GM23338 (cell line): ENCODE results near the gene HOXD9. TPM values are rescaled to one million over a fixed set of nuclear protein-coding genes. Genes with fewer than 3 reads are reported as not detected.
A peak's percentile ranks its signal among the peaks of the same experiment; 100 is the strongest.

Experiments used
- ATAC-seq: fragments of 200-7000 bp; cut with Tn5 transposase; 3 replicates; pipeline ENCODE4 v1.9.1; 2020
- DNase-seq: peaks from one replicate; pipeline ENCODE4 v3.0.0-alpha.2; 2015; ENCODE audit warnings: low spot score
- H2AFZ ChIP-seq: fragments of 200-600 bp; sonication (generic); 2 replicates; pipeline ENCODE4 v1.8.0; 2016; ENCODE audit warnings: antibody characterized with exemption, mild to moderate bottlenecking, moderate library complexity
- H3F3A ChIP-seq: fragments of 200-600 bp; sonication (generic); replicated peaks from 2 replicates; pipeline ENCODE4 v1.8.0; 2017; ENCODE audit warnings: antibody characterized with exemption, mixed run types, low read depth
- H3K27ac ChIP-seq: fragments of 200-600 bp; sonication (generic); 2 replicates; pipeline ENCODE4 v1.6.1; 2016; ENCODE audit warnings: low read depth
- H3K27me3 ChIP-seq: fragments of 200-600 bp; sonication (generic); 2 replicates; pipeline ENCODE4 v1.8.0; 2016; ENCODE audit warnings: mild to moderate bottlenecking, mixed run types, moderate library complexity; ENCODE audit not compliant: insufficient read depth
- H3K36me3 ChIP-seq: fragments of 200-600 bp; sonication (generic); 2 replicates; pipeline ENCODE4 v1.8.0; 2016; ENCODE audit warnings: mild to moderate bottlenecking; ENCODE audit not compliant: insufficient read depth
- H3K4me1 ChIP-seq: fragments of 200-600 bp; sonication (generic); 2 replicates; pipeline ENCODE4 v1.8.0; 2016; ENCODE audit warnings: mild to moderate bottlenecking, moderate library complexity; ENCODE audit not compliant: insufficient read depth
- H3K4me2 ChIP-seq: fragments of 200-600 bp; sonication (generic); 2 replicates; pipeline ENCODE4 v1.7.1; 2017; ENCODE audit warnings: mixed run types
- H3K4me3 ChIP-seq: fragments of 200-600 bp; sonication (generic); 2 replicates; pipeline ENCODE4 v1.6.1; 2016; ENCODE audit warnings: mixed run types
- H3K79me2 ChIP-seq: fragments of 200-600 bp; sonication (generic); replicated peaks from 2 replicates; pipeline ENCODE4 v1.8.0; 2017; ENCODE audit warnings: mild to moderate bottlenecking; ENCODE audit not compliant: insufficient read depth
- H3K9me2 ChIP-seq: fragments of 200-600 bp; sonication (generic); 2 replicates; pipeline ENCODE4 v1.8.0; 2017; ENCODE audit not compliant: insufficient read depth
- H4K20me1 ChIP-seq: fragments of 200-600 bp; sonication (generic); replicated peaks from 2 replicates; pipeline ENCODE4 v1.8.0; 2017; ENCODE audit warnings: mild to moderate bottlenecking; ENCODE audit not compliant: insufficient read depth
- H3K27ac Mint-ChIP-seq: 2 replicates; pipeline ENCODE4 v1.8.0; 2020; ENCODE audit warnings: inconsistent platforms, mild to moderate bottlenecking, moderate library complexity, mixed read lengths
- H3K27me3 Mint-ChIP-seq: 3 replicates; pipeline ENCODE4 v1.8.0; 2022; ENCODE audit warnings: low read depth, mild to moderate bottlenecking, moderate library complexity, mixed read lengths, inconsistent platforms; ENCODE audit not compliant: insufficient read depth, poor library complexity
- H3K36me3 Mint-ChIP-seq: 3 replicates; pipeline ENCODE4 v1.8.0; 2021; ENCODE audit warnings: low read depth, mild to moderate bottlenecking, inconsistent platforms, moderate library complexity, mixed read lengths
- H3K4me1 Mint-ChIP-seq: 3 replicates; pipeline ENCODE4 v1.8.0; 2020; ENCODE audit warnings: mild to moderate bottlenecking, inconsistent platforms, mixed read lengths
- H3K4me3 Mint-ChIP-seq: 3 replicates; pipeline ENCODE4 v1.8.0; 2021; ENCODE audit warnings: moderate library complexity, mild to moderate bottlenecking, inconsistent platforms, mixed read lengths
- H3K9me3 Mint-ChIP-seq: 3 replicates; pipeline ENCODE4 v1.8.0; 2020; ENCODE audit warnings: moderate library complexity, mild to moderate bottlenecking, inconsistent platforms, mixed read lengths
- CREB1 ChIP-seq: fragments of 250-450 bp; sonication (Bioruptor Pico); IDR thresholded peaks from 2 replicates; pipeline ENCODE4 v1.5.0; 2020; ENCODE audit warnings: low read depth, mild to moderate bottlenecking, moderate library complexity
- EZH2 ChIP-seq: fragments of 200-600 bp; sonication (generic); IDR thresholded peaks from one replicate; pipeline ENCODE4 v1.8.0; 2017; ENCODE audit warnings: antibody characterized with exemption, mild to moderate bottlenecking, low read depth; ENCODE audit not compliant: unreplicated experiment
- EZH2phosphoT487 ChIP-seq: fragments of 200-600 bp; sonication (generic); IDR thresholded peaks from one replicate; pipeline ENCODE4 v1.8.1; 2018; ENCODE audit warnings: antibody characterized with exemption; ENCODE audit not compliant: unreplicated experiment
- JUNB ChIP-seq: IDR thresholded peaks from one replicate; pipeline ENCODE4 v1.6.1; 2016; ENCODE audit warnings: antibody characterized with exemption; ENCODE audit not compliant: unreplicated experiment
- NANOG ChIP-seq: IDR thresholded peaks from 2 replicates; pipeline ENCODE4 v1.6.1; 2016; ENCODE audit warnings: antibody characterized with exemption, borderline replicate concordance
- POLR2AphosphoS5 ChIP-seq: IDR thresholded peaks from 2 replicates; pipeline ENCODE4 v1.6.1; 2016; ENCODE audit warnings: antibody characterized with exemption, low read depth
- STAT1 ChIP-seq: IDR thresholded peaks from one replicate; pipeline ENCODE4 v1.6.1; 2016; ENCODE audit warnings: antibody characterized with exemption; ENCODE audit not compliant: unreplicated experiment
- ZNF114 ChIP-seq: fragments of 250-450 bp; sonication (Bioruptor Pico); IDR thresholded peaks from 2 replicates; pipeline ENCODE4 v1.5.0; 2020; ENCODE audit warnings: mild to moderate bottlenecking, moderate library complexity
- ZNF331 ChIP-seq: fragments of 250-450 bp; sonication (Bioruptor Pico); IDR thresholded peaks from 2 replicates; pipeline ENCODE4 v1.5.0; 2020; ENCODE audit warnings: low read depth, mild to moderate bottlenecking, moderate library complexity
- polyA plus RNA-seq: library from polyadenylated mRNA; unstranded; fragments of >200 nt; fragmentation: Nextera tagmentation; extraction: Ambion mirVana; gene quantifications from 2 replicates; pipeline ENCODE4 v1.2.1, GENCODE V29; 2016
- total RNA-seq: library from RNA; depleted of rRNA; stranded (reverse); fragments of >200 nt; shearing (Covaris generic); gene quantifications from 2 replicates; pipeline ENCODE4 v1.2.3, GENCODE V29; 2014
- TF ChIP-seq, protein P1 (sequence below): fragments of 250-450 bp; sonication (Bioruptor Pico); IDR thresholded peaks from 2 replicates; pipeline ENCODE4 v1.5.0; 2020; ENCODE audit warnings: mild to moderate bottlenecking, moderate library complexity
- TF ChIP-seq, protein P2 (sequence below): IDR thresholded peaks from 2 replicates; pipeline ENCODE4 v1.6.1; 2016; ENCODE audit warnings: antibody characterized with exemption

The HOXD9 gene
- total and polyA plus RNA-seq, 2 experiments from 2014 or later: not detected

- H3K79me2 ChIP-seq: no peaks in the 10 kb centered on the region
Measured at GRCh38 chr2:176114930-176115625, 7.4 kb upstream of the HOXD9 start.

GRCh38 chr2:176115883-176116813 lies 6.4 kb upstream of the HOXD9 start, which contains the start of gene HOXD10:
Gene HOXD10, plus strand, starts transcription at chr2:176116778. Its CDS starts 56 bp downstream, at chr2:176116834.
- Histone ChIP-seq H3K36me3 (no peaks in the 10 kb centered on the region), H3K4me3 (peak within 1 kb of the TSS; percentile 45), H3K4me2 (peak within 1 kb of the TSS; percentile 73), H4K20me1 (peaks cover 27% of the 10 kb centered on the region), H3K9me2 (no peaks in the 10 kb centered on the region), H3K27ac (no peak within 1 kb of the TSS), H3K27me3 (peaks cover 100% of the 10 kb centered on the region), H3K79me2 (no peaks in the 10 kb centered on the region), H3F3A (peaks cover 50% of the 10 kb centered on the region), H3K4me1 (peaks cover 43% of the 10 kb centered on the region), H2AFZ (no peak within 1 kb of the TSS)
- Mint-ChIP-seq H3K36me3 (peaks cover 8% of the 10 kb centered on the region; the same call in 2 of the 3 replicates), H3K9me3 (peaks cover 14% of the 10 kb centered on the region), H3K4me3 (peak within 1 kb of the TSS; percentile 61), H3K27me3 (peaks cover 100% of the 10 kb centered on the region), H3K27ac (no peak within 1 kb of the TSS), H3K4me1 (peaks cover 13% of the 10 kb centered on the region)
- DNase-seq (peak; percentile 92), ATAC-seq (peak; percentile 73)
- no peak for TF ChIP-seq POLR2AphosphoS5
- TF ChIP-seq EZH2: peak; percentile 84
- TF ChIP-seq NANOG: no peak
- peak; percentile 60 for TF ChIP-seq EZH2phosphoT487
- no peak for TF ChIP-seq ZNF114 (CRISPR knock-in tag)
- peak; percentile 37; the same call in 1 of the 2 replicates for TF ChIP-seq CREB1 (CRISPR knock-in tag)
- TF ChIP-seq ZNF331 (CRISPR knock-in tag): no peak
- TF ChIP-seq, protein P1, sequence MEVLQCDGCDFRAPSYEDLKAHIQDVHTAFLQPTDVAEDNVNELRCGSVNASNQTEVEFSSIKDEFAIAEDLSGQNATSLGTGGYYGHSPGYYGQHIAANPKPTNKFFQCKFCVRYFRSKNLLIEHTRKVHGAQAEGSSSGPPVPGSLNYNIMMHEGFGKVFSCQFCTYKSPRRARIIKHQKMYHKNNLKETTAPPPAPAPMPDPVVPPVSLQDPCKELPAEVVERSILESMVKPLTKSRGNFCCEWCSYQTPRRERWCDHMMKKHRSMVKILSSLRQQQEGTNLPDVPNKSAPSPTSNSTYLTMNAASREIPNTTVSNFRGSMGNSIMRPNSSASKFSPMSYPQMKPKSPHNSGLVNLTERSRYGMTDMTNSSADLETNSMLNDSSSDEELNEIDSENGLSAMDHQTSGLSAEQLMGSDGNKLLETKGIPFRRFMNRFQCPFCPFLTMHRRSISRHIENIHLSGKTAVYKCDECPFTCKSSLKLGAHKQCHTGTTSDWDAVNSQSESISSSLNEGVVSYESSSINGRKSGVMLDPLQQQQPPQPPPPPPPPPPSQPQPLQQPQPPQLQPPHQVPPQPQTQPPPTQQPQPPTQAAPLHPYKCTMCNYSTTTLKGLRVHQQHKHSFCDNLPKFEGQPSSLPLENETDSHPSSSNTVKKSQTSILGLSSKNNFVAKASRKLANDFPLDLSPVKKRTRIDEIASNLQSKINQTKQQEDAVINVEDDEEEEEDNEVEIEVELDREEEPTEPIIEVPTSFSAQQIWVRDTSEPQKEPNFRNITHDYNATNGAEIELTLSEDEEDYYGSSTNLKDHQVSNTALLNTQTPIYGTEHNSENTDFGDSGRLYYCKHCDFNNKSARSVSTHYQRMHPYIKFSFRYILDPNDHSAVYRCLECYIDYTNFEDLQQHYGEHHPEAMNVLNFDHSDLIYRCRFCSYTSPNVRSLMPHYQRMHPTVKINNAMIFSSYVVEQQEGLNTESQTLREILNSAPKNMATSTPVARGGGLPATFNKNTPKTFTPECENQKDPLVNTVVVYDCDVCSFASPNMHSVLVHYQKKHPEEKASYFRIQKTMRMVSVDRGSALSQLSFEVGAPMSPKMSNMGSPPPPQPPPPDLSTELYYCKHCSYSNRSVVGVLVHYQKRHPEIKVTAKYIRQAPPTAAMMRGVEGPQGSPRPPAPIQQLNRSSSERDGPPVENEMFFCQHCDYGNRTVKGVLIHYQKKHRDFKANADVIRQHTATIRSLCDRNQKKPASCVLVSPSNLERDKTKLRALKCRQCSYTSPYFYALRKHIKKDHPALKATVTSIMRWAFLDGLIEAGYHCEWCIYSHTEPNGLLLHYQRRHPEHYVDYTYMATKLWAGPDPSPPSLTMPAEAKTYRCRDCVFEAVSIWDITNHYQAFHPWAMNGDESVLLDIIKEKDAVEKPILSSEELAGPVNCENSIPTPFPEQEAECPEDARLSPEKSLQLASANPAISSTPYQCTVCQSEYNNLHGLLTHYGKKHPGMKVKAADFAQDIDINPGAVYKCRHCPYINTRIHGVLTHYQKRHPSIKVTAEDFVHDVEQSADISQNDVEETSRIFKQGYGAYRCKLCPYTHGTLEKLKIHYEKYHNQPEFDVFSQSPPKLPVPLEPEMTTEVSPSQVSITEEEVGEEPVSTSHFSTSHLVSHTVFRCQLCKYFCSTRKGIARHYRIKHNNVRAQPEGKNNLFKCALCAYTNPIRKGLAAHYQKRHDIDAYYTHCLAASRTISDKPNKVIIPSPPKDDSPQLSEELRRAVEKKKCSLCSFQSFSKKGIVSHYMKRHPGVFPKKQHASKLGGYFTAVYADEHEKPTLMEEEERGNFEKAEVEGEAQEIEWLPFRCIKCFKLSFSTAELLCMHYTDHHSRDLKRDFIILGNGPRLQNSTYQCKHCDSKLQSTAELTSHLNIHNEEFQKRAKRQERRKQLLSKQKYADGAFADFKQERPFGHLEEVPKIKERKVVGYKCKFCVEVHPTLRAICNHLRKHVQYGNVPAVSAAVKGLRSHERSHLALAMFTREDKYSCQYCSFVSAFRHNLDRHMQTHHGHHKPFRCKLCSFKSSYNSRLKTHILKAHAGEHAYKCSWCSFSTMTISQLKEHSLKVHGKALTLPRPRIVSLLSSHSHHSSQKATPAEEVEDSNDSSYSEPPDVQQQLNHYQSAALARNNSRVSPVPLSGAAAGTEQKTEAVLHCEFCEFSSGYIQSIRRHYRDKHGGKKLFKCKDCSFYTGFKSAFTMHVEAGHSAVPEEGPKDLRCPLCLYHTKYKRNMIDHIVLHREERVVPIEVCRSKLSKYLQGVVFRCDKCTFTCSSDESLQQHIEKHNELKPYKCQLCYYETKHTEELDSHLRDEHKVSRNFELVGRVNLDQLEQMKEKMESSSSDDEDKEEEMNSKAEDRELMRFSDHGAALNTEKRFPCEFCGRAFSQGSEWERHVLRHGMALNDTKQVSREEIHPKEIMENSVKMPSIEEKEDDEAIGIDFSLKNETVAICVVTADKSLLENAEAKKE (CRISPR knock-in tag): no peak
- no peak for TF ChIP-seq STAT1
- TF ChIP-seq, protein P2, sequence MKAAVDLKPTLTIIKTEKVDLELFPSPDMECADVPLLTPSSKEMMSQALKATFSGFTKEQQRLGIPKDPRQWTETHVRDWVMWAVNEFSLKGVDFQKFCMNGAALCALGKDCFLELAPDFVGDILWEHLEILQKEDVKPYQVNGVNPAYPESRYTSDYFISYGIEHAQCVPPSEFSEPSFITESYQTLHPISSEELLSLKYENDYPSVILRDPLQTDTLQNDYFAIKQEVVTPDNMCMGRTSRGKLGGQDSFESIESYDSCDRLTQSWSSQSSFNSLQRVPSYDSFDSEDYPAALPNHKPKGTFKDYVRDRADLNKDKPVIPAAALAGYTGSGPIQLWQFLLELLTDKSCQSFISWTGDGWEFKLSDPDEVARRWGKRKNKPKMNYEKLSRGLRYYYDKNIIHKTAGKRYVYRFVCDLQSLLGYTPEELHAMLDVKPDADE: no peak
- TF ChIP-seq JUNB: no peak

More at GRCh38 chr2:176114930-176115625, 7.4 kb upstream of the HOXD9 start:
- Mint-ChIP-seq H3K4me1 (peaks cover 13% of the 10 kb centered on the region), H3K4me3 (no peak overlapping the region), H3K9me3 (peaks cover 14% of the 10 kb centered on the region), H3K27ac (no peak overlapping the region), H3K27me3 (peaks cover 100% of the 10 kb centered on the region), H3K36me3 (peaks cover 8% of the 10 kb centered on the region; the same call in 2 of the 3 replicates)
- H3F3A ChIP-seq: peaks cover 44% of the 10 kb centered on the region
- no peak overlapping the region for H3K4me3 ChIP-seq
- 0 out of 2 replicates have a peak overlapping the region, but pooled peaks have one; percentile 18 for H3K4me2 ChIP-seq
- H3K27me3 ChIP-seq: peaks cover 100% of the 10 kb centered on the region
- no peak for DNase-seq
- peaks cover 34% of the 10 kb centered on the region for H3K4me1 ChIP-seq
- H3K36me3 ChIP-seq: no peaks in the 10 kb centered on the region
- peak; percentile 5; the same call in 2 of the 3 replicates for ATAC-seq
- H3K27ac ChIP-seq: no peak overlapping the region
- TF ChIP-seq EZH2: peak; percentile 81
- no peak for TF ChIP-seq POLR2AphosphoS5
- no peaks in the 10 kb centered on the region for H3K9me2 ChIP-seq
- no peak overlapping the region for H2AFZ ChIP-seq
- H4K20me1 ChIP-seq: peaks cover 29% of the 10 kb centered on the region
